ENCODE data around the gene KIF6.

Gene KIF6

GRCh38 chr6:39634646-39635341, 90.4 kb downstream of the KIF6 start:
- no peak for TF ChIP-seq EZH2 (IDR thresholded peaks at IDR 0.05; ENCODE audit: borderline replicate concordance, low read depth, low read length, severe bottlenecking)
- TF ChIP-seq, protein P1, sequence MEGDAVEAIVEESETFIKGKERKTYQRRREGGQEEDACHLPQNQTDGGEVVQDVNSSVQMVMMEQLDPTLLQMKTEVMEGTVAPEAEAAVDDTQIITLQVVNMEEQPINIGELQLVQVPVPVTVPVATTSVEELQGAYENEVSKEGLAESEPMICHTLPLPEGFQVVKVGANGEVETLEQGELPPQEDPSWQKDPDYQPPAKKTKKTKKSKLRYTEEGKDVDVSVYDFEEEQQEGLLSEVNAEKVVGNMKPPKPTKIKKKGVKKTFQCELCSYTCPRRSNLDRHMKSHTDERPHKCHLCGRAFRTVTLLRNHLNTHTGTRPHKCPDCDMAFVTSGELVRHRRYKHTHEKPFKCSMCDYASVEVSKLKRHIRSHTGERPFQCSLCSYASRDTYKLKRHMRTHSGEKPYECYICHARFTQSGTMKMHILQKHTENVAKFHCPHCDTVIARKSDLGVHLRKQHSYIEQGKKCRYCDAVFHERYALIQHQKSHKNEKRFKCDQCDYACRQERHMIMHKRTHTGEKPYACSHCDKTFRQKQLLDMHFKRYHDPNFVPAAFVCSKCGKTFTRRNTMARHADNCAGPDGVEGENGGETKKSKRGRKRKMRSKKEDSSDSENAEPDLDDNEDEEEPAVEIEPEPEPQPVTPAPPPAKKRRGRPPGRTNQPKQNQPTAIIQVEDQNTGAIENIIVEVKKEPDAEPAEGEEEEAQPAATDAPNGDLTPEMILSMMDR (IDR thresholded peaks at IDR 0.05; ENCODE audit: borderline replicate concordance, extremely low read depth, low read length, poor library complexity, severe bottlenecking): no peak
- Histone ChIP-seq H3K27ac (ENCODE audit: low read length) (no peak overlapping the region), H2AFZ (ENCODE audit: low read depth, low read length) (no peak overlapping the region), H3K9ac (ENCODE audit: low read depth, low read length) (no peak overlapping the region), H3K9me3 (ENCODE audit: insufficient read depth, low read length, severe bottlenecking) (no peaks in the 10 kb centered on the region), H3K4me1 (ENCODE audit: insufficient read depth, low read length) (no peaks in the 10 kb centered on the region), H3K27me3 (ENCODE audit: insufficient read depth, low read length, poor library complexity) (no peaks in the 10 kb centered on the region), H4K20me1 (ENCODE audit: insufficient read depth, low read length) (no peaks in the 10 kb centered on the region), H3K4me3 (ENCODE audit: low read depth in 1 of 2, low read length in 2 of 2) (no peak overlapping the region), H3K4me2 (ENCODE audit: insufficient read depth, low read length) (no peak overlapping the region), H3K36me3 (ENCODE audit: insufficient read depth, low read length) (no peaks in the 10 kb centered on the region), H3K79me2 (ENCODE audit: insufficient read depth, low read length) (no peaks in the 10 kb centered on the region)
- ATAC-seq (ENCODE audit: insufficient read depth, low read depth): no peak
- DNase-seq: no peak

GRCh38 chr6:39625209-39625608, 100.0 kb downstream of the KIF6 start:
- Histone ChIP-seq H3K9ac (ENCODE audit: low read depth, low read length) (no peak overlapping the region), H3K36me3 (ENCODE audit: insufficient read depth, low read length) (no peaks in the 10 kb centered on the region), H3K79me2 (ENCODE audit: insufficient read depth, low read length) (no peaks in the 10 kb centered on the region), H4K20me1 (ENCODE audit: insufficient read depth, low read length) (no peaks in the 10 kb centered on the region), H3K4me1 (ENCODE audit: insufficient read depth, low read length) (no peaks in the 10 kb centered on the region), H3K4me3 (ENCODE audit: low read depth in 1 of 2, low read length in 2 of 2) (no peak overlapping the region), H3K9me3 (ENCODE audit: insufficient read depth, low read length, severe bottlenecking) (no peaks in the 10 kb centered on the region), H2AFZ (ENCODE audit: low read depth, low read length) (no peak overlapping the region), H3K27ac (ENCODE audit: low read length) (no peak overlapping the region), H3K4me2 (ENCODE audit: insufficient read depth, low read length) (no peak overlapping the region), H3K27me3 (ENCODE audit: insufficient read depth, low read length, poor library complexity) (peaks cover 12% of the 10 kb centered on the region)
- DNase-seq (no peak), ATAC-seq (ENCODE audit: insufficient read depth, low read depth) (no peak)
- no peak for TF ChIP-seq EZH2 (IDR thresholded peaks at IDR 0.05; ENCODE audit: borderline replicate concordance, low read depth, low read length, severe bottlenecking)

DNA sequence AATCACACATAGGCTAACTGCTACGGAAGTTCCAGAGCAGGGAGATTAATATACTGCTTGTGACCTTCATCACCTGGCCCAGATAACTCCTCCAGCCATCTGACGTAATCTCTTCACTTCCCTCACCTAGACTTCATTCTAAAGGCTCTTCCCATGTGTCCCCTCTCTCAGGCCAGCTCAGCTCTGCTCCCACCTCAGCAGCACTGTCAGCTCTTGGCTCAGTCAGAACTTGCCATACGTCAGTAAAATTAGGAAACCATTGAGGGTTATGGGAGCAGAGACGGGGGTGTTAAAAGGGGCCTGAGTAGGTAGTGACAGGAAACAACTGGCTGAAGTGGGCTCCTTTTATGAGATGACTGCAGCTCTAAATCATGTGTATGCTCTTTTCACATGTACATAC, 101.5 kb downstream of the KIF6 start:
- no peaks in the 10 kb centered on the region for H3K79me2 ChIP-seq (ENCODE audit: insufficient read depth, low read length)
- no peak overlapping the region for H3K9ac ChIP-seq (ENCODE audit: low read depth, low read length)
- no peak overlapping the region for H3K27ac ChIP-seq (ENCODE audit: low read length)
- no peak overlapping the region for H2AFZ ChIP-seq (ENCODE audit: low read depth, low read length)
- H3K36me3 ChIP-seq (ENCODE audit: insufficient read depth, low read length): no peaks in the 10 kb centered on the region
- no peaks in the 10 kb centered on the region for H3K9me3 ChIP-seq (ENCODE audit: insufficient read depth, low read length, severe bottlenecking)
- H3K4me3 ChIP-seq (ENCODE audit: low read depth in 1 of 2, low read length in 2 of 2): no peak overlapping the region
- no peaks in the 10 kb centered on the region for H3K4me1 ChIP-seq (ENCODE audit: insufficient read depth, low read length)
- no peak for DNase-seq
- TF ChIP-seq EZH2 (IDR thresholded peaks at IDR 0.05; ENCODE audit: borderline replicate concordance, low read depth, low read length, severe bottlenecking): no peak
- TF ChIP-seq, protein P1 (IDR thresholded peaks at IDR 0.05; ENCODE audit: borderline replicate concordance, extremely low read depth, low read length, poor library complexity, severe bottlenecking): no peak
- H3K4me2 ChIP-seq (ENCODE audit: insufficient read depth, low read length): no peak overlapping the region
- peaks cover 15% of the 10 kb centered on the region for H3K27me3 ChIP-seq (ENCODE audit: insufficient read depth, low read length, poor library complexity)
- no peak for ATAC-seq (ENCODE audit: insufficient read depth, low read depth)
- no peaks in the 10 kb centered on the region for H4K20me1 ChIP-seq (ENCODE audit: insufficient read depth, low read length)

- ATAC-seq (ENCODE audit: insufficient read depth, low read depth): no peak
- Histone ChIP-seq H3K27me3 (ENCODE audit: insufficient read depth, low read length, poor library complexity) (peaks cover 4% of the 10 kb centered on the region), H3K36me3 (ENCODE audit: insufficient read depth, low read length) (no peaks in the 10 kb centered on the region), H4K20me1 (ENCODE audit: insufficient read depth, low read length) (no peaks in the 10 kb centered on the region), H3K4me3 (ENCODE audit: low read depth in 1 of 2, low read length in 2 of 2) (no peak overlapping the region), H3K4me1 (ENCODE audit: insufficient read depth, low read length) (no peaks in the 10 kb centered on the region), H3K9ac (ENCODE audit: low read depth, low read length) (no peak overlapping the region), H2AFZ (ENCODE audit: low read depth, low read length) (no peak overlapping the region), H3K9me3 (ENCODE audit: insufficient read depth, low read length, severe bottlenecking) (no peaks in the 10 kb centered on the region), H3K4me2 (ENCODE audit: insufficient read depth, low read length) (no peak overlapping the region), H3K27ac (ENCODE audit: low read length) (no peak overlapping the region), H3K79me2 (ENCODE audit: insufficient read depth, low read length) (no peaks in the 10 kb centered on the region)
- DNase-seq: no peak
- TF ChIP-seq, protein P1 (IDR thresholded peaks at IDR 0.05; ENCODE audit: borderline replicate concordance, extremely low read depth, low read length, poor library complexity, severe bottlenecking): no peak
- no peak for TF ChIP-seq EZH2 (IDR thresholded peaks at IDR 0.05; ENCODE audit: borderline replicate concordance, low read depth, low read length, severe bottlenecking)
Measured at GRCh38 chr6:39617520-39617919, 107.7 kb downstream of the KIF6 start.
